Measurements from ENCODE around the gene PRKN. TPM values are rescaled to one million over a fixed set of nuclear protein-coding genes. Genes with fewer than 3 reads are reported as not detected.

The PRKN gene
- total and polyA plus RNA-seq, 3 experiments from 2014 or later: 0.22 to 1.0 (median 0.55) TPM

- Histone ChIP-seq H3K4me1 (ENCODE audit: insufficient read depth, low read length) (no peaks in the 10 kb centered on the region), H3K27ac (ENCODE audit: low read depth, low read length) (no peak overlapping the region), H3K36me3 (ENCODE audit: insufficient read depth, low read length) (no peaks in the 10 kb centered on the region), H3K9me3 (ENCODE audit: low read length) (no peaks in the 10 kb centered on the region), H3K27me3 (ENCODE audit: insufficient read depth, low read length, poor library complexity, severe bottlenecking) (no peaks in the 10 kb centered on the region), H3K4me3 (ENCODE audit: low read length) (no peak overlapping the region)
- peaks cover 0 to 4% (median 0%) of the 10 kb centered on the region in 5 donors for H3K9me3 Mint-ChIP-seq
- no peak overlapping the region for H3K27ac Mint-ChIP-seq
- H3K36me3 Mint-ChIP-seq: no peaks in the 10 kb centered on the region
- POLR2A ChIA-PET: no interaction called here
- no peak for DNase-seq
- no peaks in the 10 kb centered on the region for H3K4me1 Mint-ChIP-seq
- CTCF ChIA-PET: no interaction called here
- no peaks in the 10 kb centered on the region for H3K27me3 Mint-ChIP-seq
- H3K4me3 Mint-ChIP-seq: no peak overlapping the region
Measured at GRCh38 chr6:161651949-161652348, 1075.6 kb downstream of the PRKN start.

- CTCF ChIA-PET: no interaction called here
- DNase-seq: no peak
- Histone ChIP-seq H3K27me3 (ENCODE audit: insufficient read depth, low read length, poor library complexity, severe bottlenecking) (no peaks in the 10 kb centered on the region), H3K9me3 (ENCODE audit: low read length) (no peaks in the 10 kb centered on the region), H3K4me1 (ENCODE audit: insufficient read depth, low read length) (no peaks in the 10 kb centered on the region), H3K27ac (ENCODE audit: low read depth, low read length) (no peak overlapping the region), H3K36me3 (ENCODE audit: insufficient read depth, low read length) (no peaks in the 10 kb centered on the region), H3K4me3 (ENCODE audit: low read length) (no peak overlapping the region)
- POLR2A ChIA-PET: no interaction called here
- no peaks in the 10 kb centered on the region for H3K4me1 Mint-ChIP-seq
- peaks cover 0 to 4% (median 0%) of the 10 kb centered on the region in 5 donors for H3K9me3 Mint-ChIP-seq
- no peaks in the 10 kb centered on the region for H3K27me3 Mint-ChIP-seq
- no peaks in the 10 kb centered on the region for H3K36me3 Mint-ChIP-seq
- no peak overlapping the region for H3K4me3 Mint-ChIP-seq
- no peak overlapping the region for H3K27ac Mint-ChIP-seq
Measured at GRCh38 chr6:161649841-161650240, 1077.7 kb downstream of the PRKN start.

- no peak overlapping the region for H3K4me3 ChIP-seq (ENCODE audit: low read length)
- ChIA-PET CTCF (no interaction called here), POLR2A (no interaction called here)
- H3K27ac Mint-ChIP-seq: no peak overlapping the region
- H3K27me3 Mint-ChIP-seq: no peaks in the 10 kb centered on the region
- no peaks in the 10 kb centered on the region for H3K4me1 Mint-ChIP-seq
- peaks cover 0 to 4% (median 2%) of the 10 kb centered on the region in 5 donors for H3K9me3 Mint-ChIP-seq
- H3K27ac ChIP-seq (ENCODE audit: low read depth, low read length): no peak overlapping the region
- no peaks in the 10 kb centered on the region for H3K4me1 ChIP-seq (ENCODE audit: insufficient read depth, low read length)
- H3K9me3 ChIP-seq (ENCODE audit: low read length): no peaks in the 10 kb centered on the region
- no peak overlapping the region for H3K4me3 Mint-ChIP-seq
- no peaks in the 10 kb centered on the region for H3K36me3 Mint-ChIP-seq
- no peaks in the 10 kb centered on the region for H3K36me3 ChIP-seq (ENCODE audit: insufficient read depth, low read length)
- DNase-seq: no peak
- no peaks in the 10 kb centered on the region for H3K27me3 ChIP-seq (ENCODE audit: insufficient read depth, low read length, poor library complexity, severe bottlenecking)
Measured at GRCh38 chr6:161649068-161649467, 1078.5 kb downstream of the PRKN start.

GRCh38 chr6:161647234-161647633 is 1080.3 kb downstream of the PRKN start:
- Histone ChIP-seq H3K27ac (ENCODE audit: low read depth, low read length) (no peak overlapping the region), H3K4me3 (ENCODE audit: low read length) (no peak overlapping the region), H3K36me3 (ENCODE audit: insufficient read depth, low read length) (no peaks in the 10 kb centered on the region), H3K9me3 (ENCODE audit: low read length) (no peaks in the 10 kb centered on the region), H3K4me1 (ENCODE audit: insufficient read depth, low read length) (no peaks in the 10 kb centered on the region), H3K27me3 (ENCODE audit: insufficient read depth, low read length, poor library complexity, severe bottlenecking) (no peaks in the 10 kb centered on the region)
- Mint-ChIP-seq H3K4me1 (no peaks in the 10 kb centered on the region), H3K4me3 (no peak overlapping the region), H3K36me3 (no peaks in the 10 kb centered on the region), H3K27ac (no peak overlapping the region), H3K27me3 (no peaks in the 10 kb centered on the region), H3K9me3 (peaks cover 0 to 4% (median 2%) of the 10 kb centered on the region in 5 donors)
- DNase-seq: no peak
- ChIA-PET CTCF (no interaction called here), POLR2A (no interaction called here)

GRCh38 chr6:161644521-161644920 is 1083.0 kb downstream of the PRKN start:
- H3K4me3 ChIP-seq (ENCODE audit: low read length): no peak overlapping the region
- H3K36me3 ChIP-seq (ENCODE audit: insufficient read depth, low read length): no peaks in the 10 kb centered on the region
- Mint-ChIP-seq H3K36me3 (no peaks in the 10 kb centered on the region), H3K4me3 (no peak overlapping the region), H3K27ac (no peak overlapping the region), H3K4me1 (no peaks in the 10 kb centered on the region), H3K27me3 (peaks cover 0 to 1% of the 10 kb centered on the region in 2 donors), H3K9me3 (peaks cover 0 to 3% (median 2%) of the 10 kb centered on the region in 5 donors)
- no peaks in the 10 kb centered on the region for H3K4me1 ChIP-seq (ENCODE audit: insufficient read depth, low read length)
- CTCF ChIA-PET: no interaction called here
- no peak for DNase-seq
- H3K9me3 ChIP-seq (ENCODE audit: low read length): no peaks in the 10 kb centered on the region
- POLR2A ChIA-PET: no interaction called here
- no peaks in the 10 kb centered on the region for H3K27me3 ChIP-seq (ENCODE audit: insufficient read depth, low read length, poor library complexity, severe bottlenecking)
- no peak overlapping the region for H3K27ac ChIP-seq (ENCODE audit: low read depth, low read length)

GRCh38 chr6:161641175-161641574 is 1086.4 kb downstream of the PRKN start:
- peaks cover 0 to 3% (median 2%) of the 10 kb centered on the region in 5 donors for H3K9me3 Mint-ChIP-seq
- DNase-seq: no peak
- Histone ChIP-seq H3K27me3 (ENCODE audit: insufficient read depth, low read length, poor library complexity, severe bottlenecking) (no peaks in the 10 kb centered on the region), H3K27ac (ENCODE audit: low read depth, low read length) (no peak overlapping the region), H3K9me3 (ENCODE audit: low read length) (no peaks in the 10 kb centered on the region), H3K4me3 (ENCODE audit: low read length) (no peak overlapping the region), H3K4me1 (ENCODE audit: insufficient read depth, low read length) (no peaks in the 10 kb centered on the region), H3K36me3 (ENCODE audit: insufficient read depth, low read length) (no peaks in the 10 kb centered on the region)
- ChIA-PET CTCF (no interaction called here), POLR2A (no interaction called here)
- no peak overlapping the region for H3K27ac Mint-ChIP-seq
- peaks cover 0 to 3% of the 10 kb centered on the region in 2 donors for H3K27me3 Mint-ChIP-seq
- no peaks in the 10 kb centered on the region for H3K36me3 Mint-ChIP-seq
- H3K4me1 Mint-ChIP-seq: no peaks in the 10 kb centered on the region
- H3K4me3 Mint-ChIP-seq: no peak overlapping the region

- Histone ChIP-seq H3K4me1 (ENCODE audit: insufficient read depth, low read length) (no peaks in the 10 kb centered on the region), H3K4me3 (ENCODE audit: low read length) (no peak overlapping the region), H3K36me3 (ENCODE audit: insufficient read depth, low read length) (no peaks in the 10 kb centered on the region), H3K27me3 (ENCODE audit: insufficient read depth, low read length, poor library complexity, severe bottlenecking) (no peaks in the 10 kb centered on the region), H3K27ac (ENCODE audit: low read depth, low read length) (no peak overlapping the region), H3K9me3 (ENCODE audit: low read length) (no peaks in the 10 kb centered on the region)
- ChIA-PET CTCF (no interaction called here), POLR2A (no interaction called here)
- no peak overlapping the region for H3K27ac Mint-ChIP-seq
- peaks cover 0 to 3% of the 10 kb centered on the region in 2 donors for H3K27me3 Mint-ChIP-seq
- no peak for DNase-seq
- H3K36me3 Mint-ChIP-seq: no peaks in the 10 kb centered on the region
- H3K4me3 Mint-ChIP-seq: no peak overlapping the region
- H3K4me1 Mint-ChIP-seq: no peaks in the 10 kb centered on the region
- H3K9me3 Mint-ChIP-seq: peaks cover 0 to 3% (median 0%) of the 10 kb centered on the region in 5 donors
Measured at GRCh38 chr6:161639772-161640171, 1087.8 kb downstream of the PRKN start.

- H3K4me3 ChIP-seq (ENCODE audit: low read length): no peak overlapping the region
- H3K9me3 Mint-ChIP-seq: peaks cover 0 to 3% (median 0%) of the 10 kb centered on the region in 5 donors
- peaks cover under 1 to 6% (median 2%) of the 10 kb centered on the region in 3 donors for H3K4me1 Mint-ChIP-seq
- no peaks in the 10 kb centered on the region for H3K9me3 ChIP-seq (ENCODE audit: low read length)
- peaks cover 0 to 3% of the 10 kb centered on the region in 2 donors for H3K27me3 Mint-ChIP-seq
- no peak overlapping the region for H3K27ac Mint-ChIP-seq
- H3K27ac ChIP-seq (ENCODE audit: low read depth, low read length): no peak overlapping the region
- no peak for DNase-seq
- ChIA-PET POLR2A (no interaction called here), CTCF (interaction anchor here (0.8 kb wide), 1 partner anchor 9 kb away, joined by 3 read pairs; no protein-coding TSS in a partner anchor)
- no peak overlapping the region for H3K4me3 Mint-ChIP-seq
- no peaks in the 10 kb centered on the region for H3K27me3 ChIP-seq (ENCODE audit: insufficient read depth, low read length, poor library complexity, severe bottlenecking)
- no peaks in the 10 kb centered on the region for H3K36me3 ChIP-seq (ENCODE audit: insufficient read depth, low read length)
- H3K4me1 ChIP-seq (ENCODE audit: insufficient read depth, low read length): no peaks in the 10 kb centered on the region
- H3K36me3 Mint-ChIP-seq: no peaks in the 10 kb centered on the region
Measured at GRCh38 chr6:161637658-161638057, 1089.9 kb downstream of the PRKN start.
